ENCODE measurements around the gene NTHL1. TPM values are rescaled to one million over a fixed set of nuclear protein-coding genes. Genes with fewer than 3 reads are reported as not detected.

NTHL1 gene
- total RNA-seq, 1 donor from 2014 or later: 13.7 TPM

DNA sequence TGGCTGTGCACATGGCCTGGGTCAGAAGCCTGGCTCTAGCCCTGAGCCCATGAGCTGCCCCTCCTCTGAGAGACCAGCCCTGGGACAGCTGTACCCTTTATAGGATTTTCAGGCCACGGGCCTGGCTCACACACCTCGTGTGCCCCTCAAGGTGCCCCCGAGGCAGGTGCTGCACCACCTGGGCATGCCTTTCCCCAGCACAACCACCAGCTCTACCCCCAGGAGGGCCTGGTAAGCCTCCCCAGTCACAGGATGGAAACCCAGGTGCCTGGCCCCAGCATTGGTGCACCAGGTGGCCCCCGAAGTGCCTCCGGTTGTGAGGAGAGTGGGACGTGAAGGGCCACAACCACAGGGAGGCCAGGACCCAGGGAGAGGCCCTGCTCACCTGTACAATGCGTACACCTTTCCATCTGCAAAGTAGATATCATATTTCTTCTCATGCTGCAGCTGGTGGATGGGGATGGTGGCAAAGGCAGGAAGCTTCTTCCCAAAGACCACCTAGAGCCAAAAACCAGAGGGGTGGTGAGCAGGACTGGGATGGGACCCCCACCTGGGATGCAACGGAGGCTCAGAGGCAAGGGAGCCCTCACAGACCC, 44.3 kb downstream of the NTHL1 start:
- H3K4me1 ChIP-seq (ENCODE audit: insufficient read depth, low read length): peaks cover 26% of the 10 kb centered on the region
- H3K27ac ChIP-seq (ENCODE audit: low read depth, low read length): no peak overlapping the region
- no peaks in the 10 kb centered on the region for H3K9me3 ChIP-seq (ENCODE audit: insufficient read depth, low read depth, low read length)
- peaks cover 3% of the 10 kb centered on the region for H3K36me3 Mint-ChIP-seq (ENCODE audit: low read depth, unreplicated experiment)
- no peak for TF ChIP-seq EZH2 (IDR thresholded peaks at IDR 0.05; ENCODE audit: insufficient read depth, low read length)
- TF ChIP-seq, protein P1, sequence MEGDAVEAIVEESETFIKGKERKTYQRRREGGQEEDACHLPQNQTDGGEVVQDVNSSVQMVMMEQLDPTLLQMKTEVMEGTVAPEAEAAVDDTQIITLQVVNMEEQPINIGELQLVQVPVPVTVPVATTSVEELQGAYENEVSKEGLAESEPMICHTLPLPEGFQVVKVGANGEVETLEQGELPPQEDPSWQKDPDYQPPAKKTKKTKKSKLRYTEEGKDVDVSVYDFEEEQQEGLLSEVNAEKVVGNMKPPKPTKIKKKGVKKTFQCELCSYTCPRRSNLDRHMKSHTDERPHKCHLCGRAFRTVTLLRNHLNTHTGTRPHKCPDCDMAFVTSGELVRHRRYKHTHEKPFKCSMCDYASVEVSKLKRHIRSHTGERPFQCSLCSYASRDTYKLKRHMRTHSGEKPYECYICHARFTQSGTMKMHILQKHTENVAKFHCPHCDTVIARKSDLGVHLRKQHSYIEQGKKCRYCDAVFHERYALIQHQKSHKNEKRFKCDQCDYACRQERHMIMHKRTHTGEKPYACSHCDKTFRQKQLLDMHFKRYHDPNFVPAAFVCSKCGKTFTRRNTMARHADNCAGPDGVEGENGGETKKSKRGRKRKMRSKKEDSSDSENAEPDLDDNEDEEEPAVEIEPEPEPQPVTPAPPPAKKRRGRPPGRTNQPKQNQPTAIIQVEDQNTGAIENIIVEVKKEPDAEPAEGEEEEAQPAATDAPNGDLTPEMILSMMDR (IDR thresholded peaks at IDR 0.05; ENCODE audit: insufficient read depth, low read depth, low read length): no peak
- H3K4me3 Mint-ChIP-seq (ENCODE audit: unreplicated experiment): no peak overlapping the region
- H3K4me1 Mint-ChIP-seq (ENCODE audit: low read depth, unreplicated experiment): peaks cover 14% of the 10 kb centered on the region
- H2AFZ ChIP-seq (ENCODE audit: low read depth, low read length): no peak overlapping the region
- H3K27ac Mint-ChIP-seq (ENCODE audit: unreplicated experiment): no peak overlapping the region
- H3K4me3 ChIP-seq (ENCODE audit: insufficient read depth, low read depth, low read length): no peak overlapping the region
- no peaks in the 10 kb centered on the region for H3K27me3 Mint-ChIP-seq (ENCODE audit: low read depth, unreplicated experiment)
- FAIRE-seq: no peak
- no peaks in the 10 kb centered on the region for H3K27me3 ChIP-seq (ENCODE audit: insufficient read depth, low read length)
- no peak overlapping the region for H3K9ac ChIP-seq (ENCODE audit: low read length)
- H3K9me3 Mint-ChIP-seq (ENCODE audit: unreplicated experiment): no peaks in the 10 kb centered on the region
- peaks cover 75% of the 10 kb centered on the region for H4K20me1 ChIP-seq (ENCODE audit: insufficient read depth, low read length)
- peaks cover 2% of the 10 kb centered on the region for H3K36me3 ChIP-seq (ENCODE audit: insufficient read depth, low read length)
- H3K79me2 ChIP-seq (ENCODE audit: insufficient read depth, low read length): peaks cover 73% of the 10 kb centered on the region
- no peak for DNase-seq (ENCODE audit: low read depth)
- H3K4me2 ChIP-seq (ENCODE audit: low read length): no peak overlapping the region

DNA sequence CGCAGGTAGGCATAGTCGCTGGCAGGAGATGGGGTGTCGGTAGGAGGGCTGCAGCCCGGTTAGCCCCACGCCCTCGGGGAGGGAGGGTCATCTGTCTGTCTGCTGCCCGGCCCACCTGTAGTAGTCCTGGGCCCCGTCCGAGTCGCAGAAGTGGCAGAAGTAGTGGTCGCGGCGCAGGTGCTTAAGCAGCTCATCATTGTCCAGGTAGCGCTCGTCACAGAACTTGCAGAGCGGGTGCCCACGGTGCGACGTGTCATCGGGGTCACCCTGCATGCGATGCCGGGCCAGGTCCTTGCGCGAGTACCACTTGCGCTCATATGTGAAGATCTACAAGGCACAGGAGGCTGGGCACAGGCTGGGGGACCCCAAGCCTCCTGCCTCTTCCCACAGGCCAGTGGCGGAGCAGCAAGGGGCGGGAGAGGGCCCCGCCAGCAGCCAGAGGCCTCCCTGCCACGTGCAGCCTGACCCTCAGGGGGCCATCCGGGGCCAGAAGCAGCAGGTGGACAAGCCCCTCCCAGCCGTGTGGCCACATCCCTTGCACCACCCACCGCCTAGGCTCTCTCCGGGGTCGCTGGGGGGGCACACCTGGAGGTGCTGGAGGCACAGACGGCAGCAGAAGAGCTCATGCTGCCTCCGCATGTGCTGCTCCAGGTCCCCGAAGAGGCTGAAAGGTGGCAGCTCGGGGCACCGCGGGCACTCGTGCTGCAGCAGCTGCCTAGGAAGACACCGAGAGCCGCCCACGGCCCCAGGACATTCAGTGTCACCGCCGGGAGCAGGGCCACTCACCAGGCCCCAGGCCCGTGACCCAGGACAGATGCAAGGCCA, 45.0 kb downstream of the NTHL1 start:
- H3K36me3 Mint-ChIP-seq (ENCODE audit: low read depth, unreplicated experiment): peaks cover 4% of the 10 kb centered on the region
- H2AFZ ChIP-seq (ENCODE audit: low read depth, low read length): no peak overlapping the region
- peak overlapping the region; percentile 72 for H3K27ac Mint-ChIP-seq (ENCODE audit: unreplicated experiment)
- H3K27me3 Mint-ChIP-seq (ENCODE audit: low read depth, unreplicated experiment): no peaks in the 10 kb centered on the region
- no peaks in the 10 kb centered on the region for H3K9me3 Mint-ChIP-seq (ENCODE audit: unreplicated experiment)
- no peaks in the 10 kb centered on the region for H3K9me3 ChIP-seq (ENCODE audit: insufficient read depth, low read depth, low read length)
- no peak overlapping the region for H3K4me2 ChIP-seq (ENCODE audit: low read length)
- H3K4me1 ChIP-seq (ENCODE audit: insufficient read depth, low read length): peaks cover 21% of the 10 kb centered on the region
- DNase-seq (ENCODE audit: low read depth) (no peak), FAIRE-seq (no peak)
- peaks cover 66% of the 10 kb centered on the region for H3K79me2 ChIP-seq (ENCODE audit: insufficient read depth, low read length)
- no peak overlapping the region for H3K4me3 Mint-ChIP-seq (ENCODE audit: unreplicated experiment)
- H3K4me3 ChIP-seq (ENCODE audit: insufficient read depth, low read depth, low read length): no peak overlapping the region
- no peak for TF ChIP-seq EZH2 (IDR thresholded peaks at IDR 0.05; ENCODE audit: insufficient read depth, low read length)
- TF ChIP-seq, protein P1 (IDR thresholded peaks at IDR 0.05; ENCODE audit: insufficient read depth, low read depth, low read length): no peak
- no peak overlapping the region for H3K27ac ChIP-seq (ENCODE audit: low read depth, low read length)
- peaks cover 2% of the 10 kb centered on the region for H3K36me3 ChIP-seq (ENCODE audit: insufficient read depth, low read length)
- no peaks in the 10 kb centered on the region for H3K27me3 ChIP-seq (ENCODE audit: insufficient read depth, low read length)
- peaks cover 74% of the 10 kb centered on the region for H4K20me1 ChIP-seq (ENCODE audit: insufficient read depth, low read length)
- no peak overlapping the region for H3K9ac ChIP-seq (ENCODE audit: low read length)
- peaks cover 11% of the 10 kb centered on the region for H3K4me1 Mint-ChIP-seq (ENCODE audit: low read depth, unreplicated experiment)

Measured in astrocyte (in vitro differentiated cells and primary cell).